Mucosa of descending colon (tissue), 3 donors: ENCODE data around the gene ALDH3A1. TPM values are rescaled to one million over a fixed set of nuclear protein-coding genes. Genes with fewer than 3 reads are reported as not detected.

Source experiments
- ATAC-seq: fragments of 200-7000 bp; cut with Tn5 transposase; one replicate; pipeline ENCODE4 v1.9.1; 2020; ENCODE audit warnings: mild to moderate bottlenecking, moderate library complexity
- DNase-seq, 3 donors: peaks; one replicate each; pipeline ENCODE4 v3.0.0-alpha.2; 2020
- H3K36me3 ChIP-seq: fragments of 200-600 bp; one replicate; pipeline ENCODE4 v1.8.0; 2021; ENCODE audit warnings: low read depth, mild to moderate bottlenecking
- H3K4me1 ChIP-seq: fragments of 200-600 bp; one replicate; pipeline ENCODE4 v1.8.0; 2021; ENCODE audit warnings: low read depth, mild to moderate bottlenecking
- H3K4me3 ChIP-seq: fragments of 200-600 bp; one replicate; pipeline ENCODE4 v1.8.0; 2021; ENCODE audit warnings: mild to moderate bottlenecking
- H3K9me3 ChIP-seq: fragments of 200-600 bp; one replicate; pipeline ENCODE4 v1.8.0; 2021; ENCODE audit warnings: mild to moderate bottlenecking
- CTCF ChIP-seq: fragments of 200-600 bp; IDR thresholded peaks from one replicate; pipeline ENCODE4 v1.8.0; 2022; ENCODE audit warnings: antibody characterized with exemption, mild to moderate bottlenecking
- intact Hi-C, 2 donors: fragments of 100-400 bp; cut with DNase I in 1 of 2; cut with micrococcal nuclease in 1 of 2; formaldehyde crosslinking; loops; one replicate each; pipeline versions ENCODE4 v1.11.0 to v1.11.1; 2022; cut with DNase I, micrococcal nuclease
- total RNA-seq, 3 donors: library from RNA; stranded (reverse); fragmentation: NEBNext Ultra II Directional in 2 of 3; extraction: Animal tissue kit (Norgen Biotek cat#: 25700) in 2 of 3; gene quantifications; one replicate each; pipeline versions ENCODE4 v1.2.1 to v1.2.4, GENCODE V29; 2021 to 2023
- donor health status: DM: no; HTN: no; CAD: no; lungs with moderate emphysema.
- donor health status: DM: no; HTN: no; CAD: no.
- donor health status: DM: no; HTN: yes; CAD: no.

ALDH3A1 gene
- total RNA-seq, 3 donors from 2014 or later: 0.60 to 5.9 (median 3.1) TPM

- DNase-seq (no peak), ATAC-seq (no peak)
- Histone ChIP-seq H3K36me3 (no peaks in the 10 kb centered on the region), H3K4me1 (peaks cover 16% of the 10 kb centered on the region), H3K9me3 (no peaks in the 10 kb centered on the region), H3K4me3 (no peak overlapping the region)
- TF ChIP-seq CTCF: no peak
- intact Hi-C loops: no loop called here
Observed at GRCh38 chr17:19752216-19753050, 4.3 kb upstream of the ALDH3A1 start.

GRCh38 chr17:19750835-19751234, 2.7 kb upstream of the ALDH3A1 start:
- H3K4me1 ChIP-seq: peaks cover 19% of the 10 kb centered on the region
- H3K36me3 ChIP-seq: no peaks in the 10 kb centered on the region
- ATAC-seq: no peak
- H3K9me3 ChIP-seq: no peaks in the 10 kb centered on the region
- H3K4me3 ChIP-seq: no peak overlapping the region
- intact Hi-C loops: no loop called here
- DNase-seq: no peak
- TF ChIP-seq CTCF: no peak

- TF ChIP-seq CTCF: no peak
- DNase-seq (no peak), ATAC-seq (no peak)
- intact Hi-C loops: no loop called here
- no peak overlapping the region for H3K4me3 ChIP-seq
- H3K9me3 ChIP-seq: no peaks in the 10 kb centered on the region
- H3K4me1 ChIP-seq: peaks cover 23% of the 10 kb centered on the region
- H3K36me3 ChIP-seq: no peaks in the 10 kb centered on the region
Observed at GRCh38 chr17:19750020-19750572, 2.0 kb upstream of the ALDH3A1 start.

- DNase-seq (no peak), ATAC-seq (no peak)
- intact Hi-C loops: no loop called here
Observed at GRCh38 chr17:19748807-19749193, 702 bp upstream of the ALDH3A1 start.

GRCh38 chr17:19747159-19747719, 859 bp downstream of the ALDH3A1 start:
- peaks cover 20% of the 10 kb centered on the region for H3K4me1 ChIP-seq
- no peak for TF ChIP-seq CTCF
- ATAC-seq: no peak
- intact Hi-C loops: no loop called here
- DNase-seq: no peak
- H3K9me3 ChIP-seq: no peaks in the 10 kb centered on the region
- H3K4me3 ChIP-seq: no peak overlapping the region
- no peaks in the 10 kb centered on the region for H3K36me3 ChIP-seq

More at GRCh38 chr17:19748807-19749193, 702 bp upstream of the ALDH3A1 start:
- Histone ChIP-seq H3K9me3 (no peaks in the 10 kb centered on the region), H3K36me3 (no peaks in the 10 kb centered on the region), H3K4me3 (no peak overlapping the region), H3K4me1 (peaks cover 26% of the 10 kb centered on the region)
- TF ChIP-seq CTCF: no peak
